ENCODE measurements around the gene GOLGA6L7. TPM values are rescaled to one million over a fixed set of nuclear protein-coding genes. Genes with fewer than 3 reads are reported as not detected.
"Not testable (repeated sequence)": the region's sequence is repeated elsewhere in the genome, so short reads cannot be mapped to it uniquely, and the experiment has no call there.

GOLGA6L7 gene
- polyA plus RNA-seq, 2 of the 4 experiments (the other 2 are of a cell fraction): not detected

- H3K27ac ChIP-seq; DNase-seq (ENCODE audit: low read depth in 1 of 2, low spot score in 1 of 2); H3K4me1 ChIP-seq; FAIRE-seq; POLR2A ChIA-PET; H3K9me3 ChIP-seq; ATAC-seq; H3K4me3 ChIP-seq; CTCF ChIA-PET; H3K4me2 ChIP-seq: not testable (repeated sequence)
- 75% methylated on average over 10 of the region's 10 CpGs for WGBS (ENCODE audit: missing lambda C conversion rate)
These were observed 13.4 kb downstream of the GOLGA6L7 start for GRCh38 chr15:28834957-28835585.

- 58% methylated on average over 56 of the region's 56 CpGs for WGBS (ENCODE audit: missing lambda C conversion rate)
- FAIRE-seq, CTCF ChIA-PET, H3K4me1 ChIP-seq, POLR2A ChIA-PET, H3K9me3 ChIP-seq: not testable (repeated sequence)
- peak; percentile 68 to 87 for DNase-seq (ENCODE audit: low read depth in 1 of 2, low spot score in 1 of 2)
- peak overlapping the region; percentile 45 for H3K4me3 ChIP-seq
- H3K27ac ChIP-seq: peak overlapping the region; percentile 52 to 82; a peak in 4 of 6 replicates
- H3K4me2 ChIP-seq: peak overlapping the region; percentile 72
- TF ChIP-seq MAFK (IDR thresholded peaks at IDR 0.05; ENCODE audit: partially characterized antibody) (peak; percentile 38), MAX (IDR thresholded peaks at IDR 0.05) (peak; percentile 73), E2F6 (IDR thresholded peaks at IDR 0.05; ENCODE audit: borderline replicate concordance, low read depth) (peak; percentile 92), POLR2A (IDR thresholded peaks at IDR 0.05; ENCODE audit: low read length) (peak; percentile 16; the same call in 1 of the 2 replicates)
- ATAC-seq: peak; percentile 99 to 100
These were observed 16.4 kb downstream of the GOLGA6L7 start for GRCh38 chr15:28831897-28832587.

GRCh38 chr15:28821420-28821819, 27.0 kb downstream of the GOLGA6L7 start:
- CTCF ChIA-PET; ATAC-seq; FAIRE-seq; POLR2A ChIA-PET; H3K4me3 ChIP-seq; H3K4me1 ChIP-seq; H3K9me3 ChIP-seq; DNase-seq (ENCODE audit: low read depth in 1 of 2, low spot score in 1 of 2); H3K4me2 ChIP-seq; H3K27ac ChIP-seq: not testable (repeated sequence)
- peak; percentile 71 for TF ChIP-seq MAFK (IDR thresholded peaks at IDR 0.05; ENCODE audit: partially characterized antibody)
- WGBS (ENCODE audit: missing lambda C conversion rate): 90% methylated on average over 2 of the region's 2 CpGs

GRCh38 chr15:28819930-28820295, 28.5 kb downstream of the GOLGA6L7 start:
- FAIRE-seq; H3K4me1 ChIP-seq; H3K9me3 ChIP-seq; H3K27ac ChIP-seq; H3K4me3 ChIP-seq; DNase-seq (ENCODE audit: low read depth in 1 of 2, low spot score in 1 of 2); POLR2A ChIA-PET; CTCF ChIA-PET; H3K4me2 ChIP-seq: not testable (repeated sequence)
- peak in 1 of 2 experiments; percentile 77; a peak in 4 of 6 replicates for ATAC-seq
- WGBS (ENCODE audit: missing lambda C conversion rate): 80% methylated on average over 1 of the region's 3 CpGs

- H3K4me3 ChIP-seq; CTCF ChIA-PET; FAIRE-seq; POLR2A ChIA-PET; H3K9me3 ChIP-seq; H3K4me1 ChIP-seq; DNase-seq (ENCODE audit: low read depth in 1 of 2, low spot score in 1 of 2): not testable (repeated sequence)
- peak; percentile 49 for TF ChIP-seq MAFK (IDR thresholded peaks at IDR 0.05; ENCODE audit: partially characterized antibody)
- 40% methylated on average over 10 of the region's 15 CpGs for WGBS (ENCODE audit: missing lambda C conversion rate)
- Histone ChIP-seq H3K27ac (0 out of 6 replicates have a peak overlapping the region, but pooled peaks of 1 of the 2 experiments have one; percentile 43), H3K4me2 (peak overlapping the region; percentile 33; the same call in 2 of the 3 replicates)
- peak; percentile 43 to 95; a peak in 5 of 6 replicates for ATAC-seq
These were observed 29.2 kb downstream of the GOLGA6L7 start for GRCh38 chr15:28819019-28819929.

- H3K9me3 ChIP-seq; FAIRE-seq; DNase-seq (ENCODE audit: low read depth in 1 of 2, low spot score in 1 of 2); H3K4me2 ChIP-seq; ATAC-seq; CTCF ChIA-PET; H3K4me3 ChIP-seq; H3K4me1 ChIP-seq; POLR2A ChIA-PET; H3K27ac ChIP-seq: not testable (repeated sequence)
- WGBS (ENCODE audit: missing lambda C conversion rate): 93% methylated on average over 3 of the region's 3 CpGs
These were observed 30.3 kb downstream of the GOLGA6L7 start for GRCh38 chr15:28818168-28818567.

- DNase-seq (ENCODE audit: low read depth in 1 of 2, low spot score in 1 of 2); H3K4me1 ChIP-seq; FAIRE-seq; H3K4me3 ChIP-seq; POLR2A ChIA-PET; H3K4me2 ChIP-seq; H3K27ac ChIP-seq; H3K9me3 ChIP-seq; ATAC-seq; CTCF ChIA-PET: not testable (repeated sequence)
These were observed 34.4 kb downstream of the GOLGA6L7 start for GRCh38 chr15:28814059-28814458.

GRCh38 chr15:28813392-28813791, 35.1 kb downstream of the GOLGA6L7 start:
- H3K9me3 ChIP-seq; CTCF ChIA-PET; H3K4me3 ChIP-seq; FAIRE-seq; DNase-seq (ENCODE audit: low read depth in 1 of 2, low spot score in 1 of 2); H3K27ac ChIP-seq; ATAC-seq; H3K4me2 ChIP-seq; H3K4me1 ChIP-seq; POLR2A ChIA-PET: not testable (repeated sequence)
- WGBS (ENCODE audit: missing lambda C conversion rate): 43% methylated on average over 2 of the region's 2 CpGs

- H3K27ac ChIP-seq; CTCF ChIA-PET; FAIRE-seq; H3K9me3 ChIP-seq; ATAC-seq; H3K4me3 ChIP-seq; H3K4me1 ChIP-seq; DNase-seq (ENCODE audit: low read depth in 1 of 2, low spot score in 1 of 2); POLR2A ChIA-PET; H3K4me2 ChIP-seq: not testable (repeated sequence)
- 73% methylated on average over 4 of the region's 4 CpGs for WGBS (ENCODE audit: missing lambda C conversion rate)
These were observed 36.4 kb downstream of the GOLGA6L7 start for GRCh38 chr15:28811852-28812550.
